Mucosa of rectum (tissue), 2 donors: ENCODE data around the gene C2orf68.
A peak's percentile ranks its signal among the peaks of the same experiment; 100 is the strongest.

Experiments used
- H3K27ac ChIP-seq, 2 donors: one replicate each; pipeline ENCODE4 v1.7.0; 2013; ENCODE audit warnings: inconsistent platforms in 2 of 2, low read depth in 2 of 2, low read length in 2 of 2
- H3K27me3 ChIP-seq, 2 donors: one replicate each; pipeline ENCODE4 v1.7.0; 2013; ENCODE audit warnings: low read length in 2 of 2; ENCODE audit not compliant: control insufficient read depth in 2 of 2, insufficient read depth in 2 of 2
- H3K36me3 ChIP-seq, 2 donors: one replicate each; pipeline ENCODE4 v1.7.0; 2013; ENCODE audit warnings: low read length in 2 of 2; ENCODE audit not compliant: control insufficient read depth in 2 of 2, insufficient read depth in 2 of 2
- H3K4me1 ChIP-seq, 2 donors: one replicate each; pipeline ENCODE4 v1.7.0; 2013; ENCODE audit warnings: low read length in 2 of 2, mild to moderate bottlenecking in 1 of 2; ENCODE audit not compliant: control insufficient read depth in 2 of 2, insufficient read depth in 2 of 2
- H3K4me3 ChIP-seq, 2 donors: one replicate each; pipeline ENCODE4 v1.7.0; 2013; ENCODE audit warnings: low read length in 2 of 2
- H3K9ac ChIP-seq, 2 donors: one replicate each; pipeline ENCODE4 v1.7.0; 2013; ENCODE audit warnings: low read length in 2 of 2, low read depth in 1 of 2, mild to moderate bottlenecking in 1 of 2
- H3K9me3 ChIP-seq, 2 donors: one replicate each; pipeline ENCODE4 v1.7.0; 2013; ENCODE audit warnings: low read length in 2 of 2; ENCODE audit not compliant: control insufficient read depth in 2 of 2
- donor health status: healthy.
- donor health status: Normal muscosa, but diverticular disease.

C2orf68 gene

DNA sequence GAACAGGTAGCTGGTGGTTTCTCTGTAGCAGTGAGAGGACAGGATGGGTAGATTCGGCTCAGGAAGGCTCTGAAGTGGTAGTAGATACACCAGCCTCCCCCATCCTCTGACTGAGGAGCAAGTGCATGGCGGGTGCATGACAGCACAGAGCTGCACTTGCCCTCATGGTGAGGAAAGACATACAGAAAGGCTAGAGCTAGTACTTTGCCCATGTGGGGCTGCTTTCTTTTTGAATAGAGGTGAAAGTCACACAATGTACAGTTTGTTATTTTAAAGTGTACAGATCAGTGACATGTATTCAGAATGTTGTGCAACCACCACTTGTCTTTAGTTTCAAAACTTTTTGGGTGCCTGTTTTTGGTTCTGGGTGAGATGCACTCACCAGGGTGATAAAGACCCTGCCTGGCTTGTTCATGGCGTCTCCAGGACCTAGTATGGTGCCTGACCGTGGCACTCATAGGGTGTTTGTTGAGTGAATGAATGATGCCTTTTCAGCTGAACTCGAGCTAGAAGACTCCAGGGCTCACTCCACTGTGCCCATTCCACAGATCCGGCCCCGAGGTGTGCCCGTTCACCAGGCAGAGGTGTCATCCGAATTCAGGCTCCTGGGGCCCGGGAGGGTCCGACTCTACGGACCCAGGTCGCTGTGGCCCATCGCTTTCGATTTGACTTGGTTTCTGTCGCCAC lies 28.1 kb downstream of the C2orf68 start:
- peak overlapping the region; percentile 79 to 84 for H3K27ac ChIP-seq
- H3K36me3 ChIP-seq, result peaks cover 19 to 21% of the 10 kb centered on the region in 2 donors
- peak overlapping the region; percentile 67 for H3K4me3 ChIP-seq
- no peaks in the 10 kb centered on the region for H3K27me3 ChIP-seq
- H3K4me1 ChIP-seq, result peaks cover 30 to 31% of the 10 kb centered on the region in 2 donors
- peak overlapping the region; percentile 35 to 55 for H3K9ac ChIP-seq
- H3K9me3 ChIP-seq, result no peaks in the 10 kb centered on the region

DNA sequence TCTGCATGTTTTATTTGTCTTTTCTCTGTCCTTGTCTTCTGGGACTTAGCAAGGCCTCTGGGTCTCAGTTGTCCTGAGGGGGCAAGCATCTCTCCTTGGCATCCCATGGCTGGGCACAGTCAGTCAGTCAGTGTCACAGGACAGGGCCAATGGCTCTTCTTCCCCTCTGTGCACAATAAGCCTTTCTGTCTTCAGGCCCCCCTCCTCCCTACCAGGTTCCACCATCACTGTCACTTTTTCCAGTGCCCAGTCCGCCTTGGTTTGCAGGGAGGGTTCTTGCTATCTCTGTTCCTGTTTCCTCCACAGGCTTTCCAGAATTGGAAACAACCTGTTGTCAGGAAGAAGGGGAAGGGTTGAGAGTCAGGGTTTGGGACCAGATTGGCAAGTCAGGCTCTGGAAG lies 29.4 kb downstream of the C2orf68 start:
- H3K36me3 ChIP-seq, result peaks cover 19 to 21% of the 10 kb centered on the region in 2 donors
- H3K27ac ChIP-seq, result no peak overlapping the region
- no peaks in the 10 kb centered on the region for H3K9me3 ChIP-seq
- no peak overlapping the region for H3K4me3 ChIP-seq
- H3K27me3 ChIP-seq, result no peaks in the 10 kb centered on the region
- H3K9ac ChIP-seq, result no peak overlapping the region
- peaks cover 36 to 37% of the 10 kb centered on the region in 2 donors for H3K4me1 ChIP-seq

DNA sequence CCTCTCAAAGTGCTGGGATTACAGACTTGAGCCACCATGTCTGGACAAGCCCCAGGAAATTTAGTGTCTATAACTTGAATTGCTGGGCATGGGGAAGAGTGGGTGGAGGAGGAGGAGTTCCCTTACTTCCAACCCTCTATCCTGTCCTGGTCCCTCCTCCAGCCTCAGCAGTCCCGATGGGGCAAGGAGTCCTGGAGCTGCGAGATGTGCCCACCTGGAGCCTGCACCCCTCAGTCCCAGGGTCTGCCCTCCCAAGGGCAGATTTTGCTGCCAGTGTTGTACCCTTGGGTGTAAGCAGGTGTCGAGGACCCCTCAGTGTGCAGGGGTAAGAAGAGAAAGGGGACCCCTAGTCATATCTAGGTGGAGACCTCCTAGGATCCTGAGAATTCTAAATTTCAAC lies 31.7 kb downstream of the C2orf68 start:
- H3K9ac ChIP-seq, result no peak overlapping the region
- no peak overlapping the region for H3K4me3 ChIP-seq
- H3K36me3 ChIP-seq, result peaks cover 19 to 21% of the 10 kb centered on the region in 2 donors
- H3K27ac ChIP-seq, result no peak overlapping the region
- no peaks in the 10 kb centered on the region for H3K27me3 ChIP-seq
- peaks cover 30 to 37% of the 10 kb centered on the region in 2 donors for H3K4me1 ChIP-seq
- H3K9me3 ChIP-seq, result no peaks in the 10 kb centered on the region

DNA sequence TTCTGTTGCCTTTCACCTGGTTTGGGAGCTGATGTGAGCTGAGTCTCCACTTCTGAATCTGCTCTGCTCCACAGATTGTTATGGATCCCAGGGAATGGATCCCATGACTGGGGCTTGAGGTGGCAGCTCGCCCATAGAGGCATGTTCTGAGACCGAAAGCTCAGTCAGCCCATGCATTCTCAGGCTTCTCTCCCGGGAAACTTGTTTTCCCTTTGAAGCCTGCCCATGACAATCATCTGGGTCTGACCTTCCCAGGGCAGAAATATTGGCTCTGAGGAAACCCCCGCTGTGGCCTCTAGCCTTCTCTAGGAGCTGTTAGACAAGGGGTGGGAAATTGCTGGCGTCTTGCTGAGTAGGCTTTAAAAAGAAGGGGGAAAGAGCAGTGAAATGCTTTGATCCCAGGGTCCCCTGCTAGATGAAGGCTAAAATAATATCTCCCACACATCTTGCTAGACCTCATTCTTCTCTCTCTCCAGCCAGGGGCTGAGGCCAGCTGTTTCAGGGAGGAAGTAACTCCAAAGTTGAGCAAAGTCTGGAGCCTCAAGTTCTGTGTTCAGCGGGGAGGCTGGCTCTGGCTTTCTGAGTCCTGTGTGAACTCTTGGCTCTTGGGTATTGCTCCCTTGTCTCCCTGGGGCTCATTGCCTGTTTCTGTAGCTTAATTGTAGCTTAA lies 32.5 kb downstream of the C2orf68 start:
- no peaks in the 10 kb centered on the region for H3K9me3 ChIP-seq
- H3K4me3 ChIP-seq, result peak overlapping the region in 1 of 2 donors; percentile 92
- peak overlapping the region; percentile 91 to 93 for H3K27ac ChIP-seq
- H3K27me3 ChIP-seq, result no peaks in the 10 kb centered on the region
- H3K4me1 ChIP-seq, result peaks cover 22 to 29% of the 10 kb centered on the region in 2 donors
- H3K36me3 ChIP-seq, result peaks cover 19 to 21% of the 10 kb centered on the region in 2 donors
- peak overlapping the region in 1 of 2 donors; percentile 32 for H3K9ac ChIP-seq

GRCh38 chr2:85578243-85579180 lies 33.4 kb downstream of the C2orf68 start:
- H3K4me3 ChIP-seq, result peak overlapping the region; percentile 92 to 94
- peaks cover 16 to 19% of the 10 kb centered on the region in 2 donors for H3K36me3 ChIP-seq
- H3K9ac ChIP-seq, result peak overlapping the region; percentile 89 to 92
- peaks cover 16 to 22% of the 10 kb centered on the region in 2 donors for H3K4me1 ChIP-seq
- no peaks in the 10 kb centered on the region for H3K9me3 ChIP-seq
- H3K27me3 ChIP-seq, result no peaks in the 10 kb centered on the region
- H3K27ac ChIP-seq, result peak overlapping the region; percentile 91 to 93

DNA sequence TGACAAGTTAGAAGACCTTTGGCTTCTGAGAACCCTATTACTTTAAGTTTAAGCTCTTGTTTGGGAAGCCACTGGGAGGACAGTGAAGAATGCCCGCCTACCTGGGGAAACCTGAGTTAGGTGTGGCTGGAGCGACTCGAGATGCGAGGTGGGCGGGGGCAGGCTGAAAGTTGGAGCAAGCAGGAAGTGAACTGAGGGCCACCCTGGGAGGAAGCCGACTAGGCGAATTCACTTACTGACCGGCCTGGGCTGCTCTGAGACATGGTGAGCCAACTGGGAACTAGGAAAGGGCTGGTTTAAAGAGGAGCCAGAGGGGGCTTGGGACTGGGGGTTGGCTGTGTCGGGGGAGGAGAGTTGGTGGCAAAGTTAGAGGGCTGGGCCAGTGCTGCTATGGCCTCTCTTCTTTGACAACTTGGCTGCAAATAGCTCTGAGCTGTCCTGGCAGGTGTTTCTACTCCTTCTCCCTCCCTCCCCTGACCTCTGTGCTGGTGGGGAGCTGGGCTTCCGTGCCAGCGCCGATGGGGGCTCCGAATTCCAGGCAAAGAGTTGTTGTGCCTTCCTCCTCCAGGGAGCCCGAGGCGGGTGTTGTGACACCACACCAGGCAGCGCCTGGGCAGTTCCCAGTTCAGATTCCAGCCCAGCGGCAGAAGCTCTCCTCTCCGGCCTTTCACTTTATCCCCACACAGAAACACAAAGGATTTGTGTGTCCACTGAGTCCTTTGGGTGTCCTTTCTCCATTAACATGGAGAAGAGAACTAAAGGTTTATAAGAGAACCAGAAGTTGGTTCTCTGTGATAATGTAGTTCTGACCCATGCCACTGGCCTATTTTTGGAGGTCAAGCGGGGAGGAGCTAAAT lies 34.3 kb downstream of the C2orf68 start, which contains the start of gene VAMP8:
Gene VAMP8, plus strand, starts transcription at position 201 of the 857 bp plus-strand sequence. Its CDS starts 61 bp downstream, at position 262.
- Histone ChIP-seq H3K27ac (peak within 1 kb of the TSS; percentile 91 to 93), H3K27me3 (no peaks in the 10 kb centered on the region), H3K4me3 (peak within 1 kb of the TSS; percentile 92 to 94), H3K4me1 (peaks cover 16 to 21% of the 10 kb centered on the region in 2 donors), H3K9ac (peak within 1 kb of the TSS; percentile 89 to 92), H3K9me3 (no peaks in the 10 kb centered on the region), H3K36me3 (peaks cover 16 to 19% of the 10 kb centered on the region in 2 donors)

DNA sequence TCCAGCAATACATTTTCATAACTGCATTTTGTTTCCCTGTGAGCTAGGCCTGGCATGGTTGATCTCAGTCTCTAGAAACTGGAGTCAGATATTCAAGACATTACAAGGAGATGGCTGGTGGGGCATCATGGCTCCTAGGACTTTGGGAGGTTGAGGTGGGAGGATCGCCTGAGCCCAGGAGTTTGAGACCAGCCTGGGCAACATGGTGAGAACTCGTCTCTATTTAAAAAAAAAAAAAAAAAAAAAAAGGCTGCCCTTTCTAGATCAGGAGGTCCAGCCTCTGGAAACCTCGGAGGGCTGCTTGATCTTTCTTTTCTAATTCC lies 34.8 kb downstream of the C2orf68 start:
- H3K4me3 ChIP-seq, result peak overlapping the region; percentile 92 to 94
- peaks cover 11 to 13% of the 10 kb centered on the region in 2 donors for H3K36me3 ChIP-seq
- H3K9me3 ChIP-seq, result no peaks in the 10 kb centered on the region
- H3K4me1 ChIP-seq, result peaks cover 16 to 21% of the 10 kb centered on the region in 2 donors
- peak overlapping the region; percentile 89 to 92 for H3K9ac ChIP-seq
- H3K27me3 ChIP-seq, result no peaks in the 10 kb centered on the region
- peak overlapping the region; percentile 91 to 93 for H3K27ac ChIP-seq

- peaks cover 4 to 7% of the 10 kb centered on the region in 2 donors for H3K36me3 ChIP-seq
- H3K27ac ChIP-seq, result no peak overlapping the region
- H3K27me3 ChIP-seq, result no peaks in the 10 kb centered on the region
- H3K9me3 ChIP-seq, result no peaks in the 10 kb centered on the region
- H3K4me1 ChIP-seq, result peaks cover 16 to 21% of the 10 kb centered on the region in 2 donors
- no peak overlapping the region for H3K9ac ChIP-seq
- H3K4me3 ChIP-seq, result no peak overlapping the region
Measured at GRCh38 chr2:85575739-85576138, 36.1 kb downstream of the C2orf68 start.

DNA sequence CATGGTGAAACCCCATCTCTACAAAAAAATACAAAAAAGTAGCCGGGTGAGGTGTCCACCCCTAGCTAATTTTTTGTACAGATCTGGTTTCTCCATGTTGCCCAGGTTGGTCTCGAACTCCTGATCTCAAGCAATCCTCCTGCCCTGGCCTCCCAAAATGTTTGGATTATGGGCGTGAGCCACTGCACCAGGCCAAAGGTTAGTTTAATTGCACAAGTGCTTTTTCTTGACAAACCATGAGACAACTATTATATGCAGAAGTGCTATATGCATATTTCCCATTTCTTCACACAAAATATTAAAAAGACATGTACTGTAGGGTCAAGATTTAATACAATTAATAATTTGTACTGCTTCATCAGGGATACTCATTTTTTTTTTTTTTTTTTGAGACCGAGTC lies 45.6 kb downstream of the C2orf68 start:
- no peaks in the 10 kb centered on the region for H3K36me3 ChIP-seq
- H3K4me1 ChIP-seq, result no peaks in the 10 kb centered on the region
- no peaks in the 10 kb centered on the region for H3K9me3 ChIP-seq
- no peak overlapping the region for H3K9ac ChIP-seq
- no peak overlapping the region for H3K27ac ChIP-seq
- H3K4me3 ChIP-seq, result no peak overlapping the region
- H3K27me3 ChIP-seq, result no peaks in the 10 kb centered on the region
